Right lobe of liver (tissue), 6 donors: ENCODE results near the gene PLCL1. TPM values are rescaled to one million over a fixed set of nuclear protein-coding genes. Genes with fewer than 3 reads are reported as not detected.

Experiments
- ATAC-seq, 4 donors: fragments of 200-7000 bp; cut with Tn5 transposase; one replicate each; pipeline ENCODE4 v1.9.1; 2020; ENCODE audit warnings: mild to moderate bottlenecking in 4 of 4, moderate library complexity in 4 of 4
- DNase-seq, 3 donors: peaks; one replicate each; pipeline ENCODE4 v3.0.0-alpha.2; 2020
- H3K27ac ChIP-seq, 3 donors: fragments of 200-600 bp; one replicate each; pipeline ENCODE4 v1.8.0; 2022
- H3K27me3 ChIP-seq, 2 donors: fragments of 200-600 bp; one replicate each; pipeline ENCODE4 v1.8.0; 2022
- H3K36me3 ChIP-seq, 4 donors: fragments of 200-600 bp; sonication (generic) in 1 of 4; one replicate each; pipeline versions ENCODE4 v1.5.1 to v1.8.0; 2017 to 2022; ENCODE audit warnings: control low read depth in 1 of 4
- H3K4me1 ChIP-seq, 4 donors: fragments of 200-600 bp; sonication (generic) in 1 of 4; one replicate each; pipeline versions ENCODE4 v1.5.1 to v1.8.0; 2017 to 2022; ENCODE audit warnings: control low read depth in 1 of 4
- H3K4me3 ChIP-seq, 3 donors: fragments of 200-600 bp; one replicate each; pipeline ENCODE4 v1.8.0; 2022
- H3K9me3 ChIP-seq, 4 donors: fragments of 200-600 bp; sonication (generic) in 1 of 4; one replicate each; pipeline versions ENCODE4 v1.5.1 to v1.8.0; 2017 to 2022; ENCODE audit warnings: control low read depth in 1 of 4
- CTCF ChIP-seq, 4 donors: fragments of 200-600 bp in 3 of 4; fragments of 450-650 bp in 1 of 4; IDR thresholded peaks; one replicate each; pipeline versions ENCODE4 v1.5.1 to v1.8.0; 2016 to 2022; ENCODE audit warnings: antibody characterized with exemption in 4 of 4, mild to moderate bottlenecking in 2 of 4
- POLR2A ChIP-seq: fragments of 450-650 bp; IDR thresholded peaks from one replicate; pipeline ENCODE4 v1.6.1; 2017; ENCODE audit warnings: antibody characterized with exemption, mild to moderate bottlenecking
- WGBS: methylation state at CpG from one replicate; pipeline ENCODE4 v1.1.6; 2018; ENCODE audit warnings: low coverage, low lambda C conversion rate; ENCODE audit not compliant: insufficient coverage; ENCODE audit errors: missing lambda C conversion rate; 5-methylcytosine and 5-hydroxymethylcytosine counted together
- intact Hi-C, 2 donors: fragments of 100-400 bp; cut with DNase I; formaldehyde crosslinking; loops; one replicate each; pipeline versions ENCODE4 v1.11.2 to v1.14.1; 2022
- total RNA-seq, 6 experiments: library from RNA; depleted of rRNA in 2 of 6; stranded (reverse); fragments of >200 nt in 2 of 6; fragmentation: NEBNext Ultra II Directional in 3 of 6; extraction: Animal tissue kit (Norgen Biotek cat#: 25700) in 3 of 6; gene quantifications; one replicate each; pipeline versions ENCODE4 v1.1.0 to v1.2.4, GENCODE V29; 2016 to 2023
- donor health status: DM: no; HTN: yes; CAD: no.
- donor health status: DM: no; HTN: no; CAD: no.
- donor health status: DM: no; HTN: no; CAD: no.
- donor health status: DM: no; HTN: yes; CAD: no.
- donor health status: DM: no; HTN: yes; CAD: no.

Gene PLCL1
- total RNA-seq, 6 experiments from 2014 or later: 0.12 to 0.37 (median 0.24) TPM

- ATAC-seq: no peak
These were observed 133.4 kb downstream of the PLCL1 start for GRCh38 chr2:197937814-197938213.

GRCh38 chr2:197938555-197938954 is 134.2 kb downstream of the PLCL1 start:
- no peak for ATAC-seq
- H3K9me3 ChIP-seq: no peaks in the 10 kb centered on the region
- H3K4me1 ChIP-seq: no peaks in the 10 kb centered on the region
- H3K4me3 ChIP-seq: no peak overlapping the region
- intact Hi-C loops: no loop called here
- TF ChIP-seq POLR2A (no peak), CTCF (IDR thresholded peaks at IDR 0.05) (no peak)
- WGBS: 18% methylated on average over 1 of the region's 1 CpG
- no peaks in the 10 kb centered on the region for H3K27me3 ChIP-seq
- H3K27ac ChIP-seq: no peak overlapping the region
- DNase-seq: no peak
- H3K36me3 ChIP-seq: no peaks in the 10 kb centered on the region

More at GRCh38 chr2:197937814-197938213, 133.4 kb downstream of the PLCL1 start:
- TF ChIP-seq POLR2A: no peak
- TF ChIP-seq CTCF (IDR thresholded peaks at IDR 0.05): no peak
- no peak overlapping the region for H3K27ac ChIP-seq
- H3K27me3 ChIP-seq: no peaks in the 10 kb centered on the region
- H3K4me3 ChIP-seq: no peak overlapping the region
- no peaks in the 10 kb centered on the region for H3K4me1 ChIP-seq
- WGBS: 40% methylated on average over 1 of the region's 1 CpG
- H3K9me3 ChIP-seq: no peaks in the 10 kb centered on the region
- intact Hi-C loops: no loop called here
- DNase-seq: no peak
- H3K36me3 ChIP-seq: no peaks in the 10 kb centered on the region

- Histone ChIP-seq H3K27ac (no peak overlapping the region), H3K36me3 (no peaks in the 10 kb centered on the region), H3K27me3 (no peaks in the 10 kb centered on the region), H3K4me1 (no peaks in the 10 kb centered on the region), H3K4me3 (no peak overlapping the region), H3K9me3 (no peaks in the 10 kb centered on the region)
- 27% methylated on average over 3 of the region's 3 CpGs for WGBS
- TF ChIP-seq POLR2A (no peak), CTCF (IDR thresholded peaks at IDR 0.05) (no peak)
- no peak for DNase-seq
- no peak for ATAC-seq
- intact Hi-C loops: no loop called here
These were observed 135.4 kb downstream of the PLCL1 start for GRCh38 chr2:197939787-197940186.

GRCh38 chr2:197940382-197940781 is 136.0 kb downstream of the PLCL1 start:
- TF ChIP-seq CTCF (IDR thresholded peaks at IDR 0.05): no peak
- TF ChIP-seq POLR2A: no peak
- intact Hi-C loops: no loop called here
- DNase-seq: no peak
- Histone ChIP-seq H3K36me3 (no peaks in the 10 kb centered on the region), H3K4me3 (no peak overlapping the region), H3K4me1 (no peaks in the 10 kb centered on the region), H3K9me3 (no peaks in the 10 kb centered on the region), H3K27ac (no peak overlapping the region), H3K27me3 (no peaks in the 10 kb centered on the region)
- ATAC-seq: no peak
- 64% methylated on average over 1 of the region's 1 CpG for WGBS

- intact Hi-C loops: no loop called here
- ATAC-seq (no peak), DNase-seq (no peak)
- H3K4me1 ChIP-seq: no peaks in the 10 kb centered on the region
- WGBS: 38% methylated on average over 1 of the region's 1 CpG
- no peak overlapping the region for H3K4me3 ChIP-seq
- H3K36me3 ChIP-seq: no peaks in the 10 kb centered on the region
- H3K27me3 ChIP-seq: no peaks in the 10 kb centered on the region
- H3K27ac ChIP-seq: no peak overlapping the region
- H3K9me3 ChIP-seq: no peaks in the 10 kb centered on the region
- no peak for TF ChIP-seq CTCF (IDR thresholded peaks at IDR 0.05)
- no peak for TF ChIP-seq POLR2A
These were observed 137.3 kb downstream of the PLCL1 start for GRCh38 chr2:197941715-197942114.
